ENCODE measurements around the gene PTCHD1.

DNA sequence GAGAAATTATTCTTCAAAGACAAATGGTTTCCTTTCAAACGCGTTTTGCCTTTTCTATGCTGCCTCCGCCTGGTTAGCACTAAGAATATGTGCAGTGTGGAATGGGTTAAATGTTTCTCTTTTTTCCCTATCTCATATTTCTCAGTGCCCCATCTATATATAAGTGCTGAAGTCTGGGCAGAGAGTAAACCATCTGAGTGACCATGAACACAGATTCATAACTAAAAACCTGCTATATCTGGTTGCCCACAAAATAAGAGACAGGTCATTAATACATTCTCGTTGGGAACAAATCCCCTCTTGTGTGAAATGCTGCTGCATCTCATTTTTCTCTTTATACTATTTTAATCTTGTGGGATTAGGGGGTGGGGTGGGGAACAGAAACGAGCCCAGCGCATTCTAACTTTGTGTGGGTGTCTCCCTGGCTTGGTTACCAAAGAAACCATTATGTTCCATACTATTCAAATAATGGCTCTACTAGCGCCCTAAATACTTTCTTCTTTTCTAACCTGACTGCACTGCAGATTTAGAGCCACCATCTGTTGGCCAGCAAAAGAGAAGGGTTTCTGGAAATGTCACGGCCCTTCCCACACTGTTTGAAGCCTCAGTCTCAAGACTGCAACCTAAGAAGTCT lies 42.2 kb upstream of the PTCHD1 start:
- TF ChIP-seq, protein P1, sequence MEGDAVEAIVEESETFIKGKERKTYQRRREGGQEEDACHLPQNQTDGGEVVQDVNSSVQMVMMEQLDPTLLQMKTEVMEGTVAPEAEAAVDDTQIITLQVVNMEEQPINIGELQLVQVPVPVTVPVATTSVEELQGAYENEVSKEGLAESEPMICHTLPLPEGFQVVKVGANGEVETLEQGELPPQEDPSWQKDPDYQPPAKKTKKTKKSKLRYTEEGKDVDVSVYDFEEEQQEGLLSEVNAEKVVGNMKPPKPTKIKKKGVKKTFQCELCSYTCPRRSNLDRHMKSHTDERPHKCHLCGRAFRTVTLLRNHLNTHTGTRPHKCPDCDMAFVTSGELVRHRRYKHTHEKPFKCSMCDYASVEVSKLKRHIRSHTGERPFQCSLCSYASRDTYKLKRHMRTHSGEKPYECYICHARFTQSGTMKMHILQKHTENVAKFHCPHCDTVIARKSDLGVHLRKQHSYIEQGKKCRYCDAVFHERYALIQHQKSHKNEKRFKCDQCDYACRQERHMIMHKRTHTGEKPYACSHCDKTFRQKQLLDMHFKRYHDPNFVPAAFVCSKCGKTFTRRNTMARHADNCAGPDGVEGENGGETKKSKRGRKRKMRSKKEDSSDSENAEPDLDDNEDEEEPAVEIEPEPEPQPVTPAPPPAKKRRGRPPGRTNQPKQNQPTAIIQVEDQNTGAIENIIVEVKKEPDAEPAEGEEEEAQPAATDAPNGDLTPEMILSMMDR (conservative IDR thresholded peaks at IDR 0.05 in 1 of 2, IDR thresholded peaks at IDR 0.05 in 1 of 2; ENCODE audit: low read depth in 1 of 2, low read length in 2 of 2) = no peak
- no peak for TF ChIP-seq EZH2 (IDR thresholded peaks at IDR 0.05; ENCODE audit: low read length, missing control alignments)
